GM23338 (cell line): ENCODE results near the gene MYO1G. TPM values are rescaled to one million over a fixed set of nuclear protein-coding genes. Genes with fewer than 3 reads are reported as not detected.

Experiments used
- ATAC-seq: fragments of 200-7000 bp; cut with Tn5 transposase; 3 replicates; pipeline ENCODE4 v1.9.1; 2020
- DNase-seq: peaks from one replicate; pipeline ENCODE4 v3.0.0-alpha.2; 2015; ENCODE audit warnings: low spot score
- H2AFZ ChIP-seq: fragments of 200-600 bp; sonication (generic); 2 replicates; pipeline ENCODE4 v1.8.0; 2016; ENCODE audit warnings: antibody characterized with exemption, mild to moderate bottlenecking, moderate library complexity
- H3F3A ChIP-seq: fragments of 200-600 bp; sonication (generic); replicated peaks from 2 replicates; pipeline ENCODE4 v1.8.0; 2017; ENCODE audit warnings: antibody characterized with exemption, mixed run types, low read depth
- H3K27ac ChIP-seq: fragments of 200-600 bp; sonication (generic); 2 replicates; pipeline ENCODE4 v1.6.1; 2016; ENCODE audit warnings: low read depth
- H3K27me3 ChIP-seq: fragments of 200-600 bp; sonication (generic); 2 replicates; pipeline ENCODE4 v1.8.0; 2016; ENCODE audit warnings: mild to moderate bottlenecking, mixed run types, moderate library complexity; ENCODE audit not compliant: insufficient read depth
- H3K36me3 ChIP-seq: fragments of 200-600 bp; sonication (generic); 2 replicates; pipeline ENCODE4 v1.8.0; 2016; ENCODE audit warnings: mild to moderate bottlenecking; ENCODE audit not compliant: insufficient read depth
- H3K4me1 ChIP-seq: fragments of 200-600 bp; sonication (generic); 2 replicates; pipeline ENCODE4 v1.8.0; 2016; ENCODE audit warnings: mild to moderate bottlenecking, moderate library complexity; ENCODE audit not compliant: insufficient read depth
- H3K4me2 ChIP-seq: fragments of 200-600 bp; sonication (generic); 2 replicates; pipeline ENCODE4 v1.7.1; 2017; ENCODE audit warnings: mixed run types
- H3K4me3 ChIP-seq: fragments of 200-600 bp; sonication (generic); 2 replicates; pipeline ENCODE4 v1.6.1; 2016; ENCODE audit warnings: mixed run types
- H3K79me2 ChIP-seq: fragments of 200-600 bp; sonication (generic); replicated peaks from 2 replicates; pipeline ENCODE4 v1.8.0; 2017; ENCODE audit warnings: mild to moderate bottlenecking; ENCODE audit not compliant: insufficient read depth
- H3K9me2 ChIP-seq: fragments of 200-600 bp; sonication (generic); 2 replicates; pipeline ENCODE4 v1.8.0; 2017; ENCODE audit not compliant: insufficient read depth
- H4K20me1 ChIP-seq: fragments of 200-600 bp; sonication (generic); replicated peaks from 2 replicates; pipeline ENCODE4 v1.8.0; 2017; ENCODE audit warnings: mild to moderate bottlenecking; ENCODE audit not compliant: insufficient read depth
- H3K27ac Mint-ChIP-seq: 2 replicates; pipeline ENCODE4 v1.8.0; 2020; ENCODE audit warnings: inconsistent platforms, mild to moderate bottlenecking, moderate library complexity, mixed read lengths
- H3K27me3 Mint-ChIP-seq: 3 replicates; pipeline ENCODE4 v1.8.0; 2022; ENCODE audit warnings: low read depth, mild to moderate bottlenecking, moderate library complexity, mixed read lengths, inconsistent platforms; ENCODE audit not compliant: insufficient read depth, poor library complexity
- H3K36me3 Mint-ChIP-seq: 3 replicates; pipeline ENCODE4 v1.8.0; 2021; ENCODE audit warnings: low read depth, mild to moderate bottlenecking, inconsistent platforms, moderate library complexity, mixed read lengths
- H3K4me1 Mint-ChIP-seq: 3 replicates; pipeline ENCODE4 v1.8.0; 2020; ENCODE audit warnings: mild to moderate bottlenecking, inconsistent platforms, mixed read lengths
- H3K4me3 Mint-ChIP-seq: 3 replicates; pipeline ENCODE4 v1.8.0; 2021; ENCODE audit warnings: moderate library complexity, mild to moderate bottlenecking, inconsistent platforms, mixed read lengths
- H3K9me3 Mint-ChIP-seq: 3 replicates; pipeline ENCODE4 v1.8.0; 2020; ENCODE audit warnings: moderate library complexity, mild to moderate bottlenecking, inconsistent platforms, mixed read lengths
- CREB1 ChIP-seq: fragments of 250-450 bp; sonication (Bioruptor Pico); IDR thresholded peaks from 2 replicates; pipeline ENCODE4 v1.5.0; 2020; ENCODE audit warnings: low read depth, mild to moderate bottlenecking, moderate library complexity
- CTCF ChIP-seq, 2 experiments: fragments of 200-600 bp in 1 of 2; sonication (generic) in 1 of 2; conservative IDR thresholded peaks; 2 replicates each; pipeline versions ENCODE4 v1.5.1 to v1.6.1; 2016 to 2017; ENCODE audit warnings: antibody characterized with exemption in 2 of 2, low read depth in 2 of 2, mild to moderate bottlenecking in 2 of 2, moderate library complexity in 1 of 2
- EZH2 ChIP-seq: fragments of 200-600 bp; sonication (generic); IDR thresholded peaks from one replicate; pipeline ENCODE4 v1.8.0; 2017; ENCODE audit warnings: antibody characterized with exemption, mild to moderate bottlenecking, low read depth; ENCODE audit not compliant: unreplicated experiment
- EZH2phosphoT487 ChIP-seq: fragments of 200-600 bp; sonication (generic); IDR thresholded peaks from one replicate; pipeline ENCODE4 v1.8.1; 2018; ENCODE audit warnings: antibody characterized with exemption; ENCODE audit not compliant: unreplicated experiment
- JUNB ChIP-seq: IDR thresholded peaks from one replicate; pipeline ENCODE4 v1.6.1; 2016; ENCODE audit warnings: antibody characterized with exemption; ENCODE audit not compliant: unreplicated experiment
- NANOG ChIP-seq: IDR thresholded peaks from 2 replicates; pipeline ENCODE4 v1.6.1; 2016; ENCODE audit warnings: antibody characterized with exemption, borderline replicate concordance
- POLR2AphosphoS5 ChIP-seq: IDR thresholded peaks from 2 replicates; pipeline ENCODE4 v1.6.1; 2016; ENCODE audit warnings: antibody characterized with exemption, low read depth
- REST ChIP-seq: IDR thresholded peaks from one replicate; pipeline ENCODE4 v1.6.1; 2018; ENCODE audit warnings: antibody characterized with exemption; ENCODE audit not compliant: unreplicated experiment
- STAT1 ChIP-seq: IDR thresholded peaks from one replicate; pipeline ENCODE4 v1.6.1; 2016; ENCODE audit warnings: antibody characterized with exemption; ENCODE audit not compliant: unreplicated experiment
- ZNF114 ChIP-seq: fragments of 250-450 bp; sonication (Bioruptor Pico); IDR thresholded peaks from 2 replicates; pipeline ENCODE4 v1.5.0; 2020; ENCODE audit warnings: mild to moderate bottlenecking, moderate library complexity
- ZNF331 ChIP-seq: fragments of 250-450 bp; sonication (Bioruptor Pico); IDR thresholded peaks from 2 replicates; pipeline ENCODE4 v1.5.0; 2020; ENCODE audit warnings: low read depth, mild to moderate bottlenecking, moderate library complexity
- ZNF462 ChIP-seq: fragments of 250-450 bp; sonication (Bioruptor Pico); IDR thresholded peaks from 2 replicates; pipeline ENCODE4 v1.5.0; 2020; ENCODE audit warnings: mild to moderate bottlenecking, moderate library complexity
- polyA plus RNA-seq: library from polyadenylated mRNA; unstranded; fragments of >200 nt; fragmentation: Nextera tagmentation; extraction: Ambion mirVana; gene quantifications from 2 replicates; pipeline ENCODE4 v1.2.1, GENCODE V29; 2016
- total RNA-seq: library from RNA; depleted of rRNA; stranded (reverse); fragments of >200 nt; shearing (Covaris generic); gene quantifications from 2 replicates; pipeline ENCODE4 v1.2.3, GENCODE V29; 2014
- TF ChIP-seq, protein P1 (sequence below): IDR thresholded peaks from 2 replicates; pipeline ENCODE4 v1.6.1; 2016; ENCODE audit warnings: antibody characterized with exemption

Gene MYO1G
- total and polyA plus RNA-seq, 2 experiments from 2014 or later, result 0.10 to 0.11 TPM

- H3K36me3 ChIP-seq, result peaks cover 40% of the 10 kb centered on the region
- H3K27ac Mint-ChIP-seq, result peak overlapping the region; percentile 100
- H3K27ac ChIP-seq, result peak overlapping the region; percentile 95
- H3F3A ChIP-seq, result peaks cover 52% of the 10 kb centered on the region
- ATAC-seq (no peak), DNase-seq (no peak)
- H3K27me3 Mint-ChIP-seq, result peaks cover 25% of the 10 kb centered on the region
- no peaks in the 10 kb centered on the region for H3K27me3 ChIP-seq
- H3K4me3 Mint-ChIP-seq, result peak overlapping the region; percentile 100
- peak overlapping the region; percentile 98 for H3K4me3 ChIP-seq
- H3K9me2 ChIP-seq, result no peaks in the 10 kb centered on the region
- H3K4me2 ChIP-seq, result peak overlapping the region; percentile 99
- peaks cover 10% of the 10 kb centered on the region for H3K4me1 ChIP-seq
- peaks cover 21% of the 10 kb centered on the region for H4K20me1 ChIP-seq
- TF ChIP-seq CREB1 (CRISPR knock-in tag), result no peak
- no peak for TF ChIP-seq REST
- no peak for TF ChIP-seq NANOG
- TF ChIP-seq STAT1, result no peak
- no peak for TF ChIP-seq JUNB
- no peak for TF ChIP-seq ZNF331 (CRISPR knock-in tag)
- no peak for TF ChIP-seq CTCF (conservative IDR thresholded peaks at IDR 0.05; ENCODE audit: low read depth in 2 of 2)
- TF ChIP-seq, protein P1, sequence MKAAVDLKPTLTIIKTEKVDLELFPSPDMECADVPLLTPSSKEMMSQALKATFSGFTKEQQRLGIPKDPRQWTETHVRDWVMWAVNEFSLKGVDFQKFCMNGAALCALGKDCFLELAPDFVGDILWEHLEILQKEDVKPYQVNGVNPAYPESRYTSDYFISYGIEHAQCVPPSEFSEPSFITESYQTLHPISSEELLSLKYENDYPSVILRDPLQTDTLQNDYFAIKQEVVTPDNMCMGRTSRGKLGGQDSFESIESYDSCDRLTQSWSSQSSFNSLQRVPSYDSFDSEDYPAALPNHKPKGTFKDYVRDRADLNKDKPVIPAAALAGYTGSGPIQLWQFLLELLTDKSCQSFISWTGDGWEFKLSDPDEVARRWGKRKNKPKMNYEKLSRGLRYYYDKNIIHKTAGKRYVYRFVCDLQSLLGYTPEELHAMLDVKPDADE, result no peak
- TF ChIP-seq EZH2phosphoT487, result no peak
- TF ChIP-seq POLR2AphosphoS5, result no peak
- TF ChIP-seq ZNF462 (CRISPR knock-in tag), result no peak
- TF ChIP-seq ZNF114 (CRISPR knock-in tag), result no peak
- TF ChIP-seq EZH2, result no peak
- H3K4me1 Mint-ChIP-seq, result peaks cover 30% of the 10 kb centered on the region
- H2AFZ ChIP-seq, result no peak overlapping the region
- H3K9me3 Mint-ChIP-seq, result no peaks in the 10 kb centered on the region
- H3K79me2 ChIP-seq, result peaks cover 25% of the 10 kb centered on the region
- H3K36me3 Mint-ChIP-seq, result peaks cover 59% of the 10 kb centered on the region
Measured at GRCh38 chr7:44985033-44985695, 6.3 kb upstream of the MYO1G start.
